Activated CD4-positive, alpha-beta T cell treated with anti-CD3 and anti-CD28 coated beads, Interleukin-2, amount 50 U/mL, for 1 hour (primary cell): ENCODE results near the gene AKT2.
"Not testable (repeated sequence)": the region's sequence is repeated elsewhere in the genome, so short reads cannot be mapped to it uniquely, and the experiment has no call there.

Source experiments
- DNase-seq: peaks from one replicate; pipeline ENCODE4 v3.0.0-alpha.2; 2020

The AKT2 gene

DNA sequence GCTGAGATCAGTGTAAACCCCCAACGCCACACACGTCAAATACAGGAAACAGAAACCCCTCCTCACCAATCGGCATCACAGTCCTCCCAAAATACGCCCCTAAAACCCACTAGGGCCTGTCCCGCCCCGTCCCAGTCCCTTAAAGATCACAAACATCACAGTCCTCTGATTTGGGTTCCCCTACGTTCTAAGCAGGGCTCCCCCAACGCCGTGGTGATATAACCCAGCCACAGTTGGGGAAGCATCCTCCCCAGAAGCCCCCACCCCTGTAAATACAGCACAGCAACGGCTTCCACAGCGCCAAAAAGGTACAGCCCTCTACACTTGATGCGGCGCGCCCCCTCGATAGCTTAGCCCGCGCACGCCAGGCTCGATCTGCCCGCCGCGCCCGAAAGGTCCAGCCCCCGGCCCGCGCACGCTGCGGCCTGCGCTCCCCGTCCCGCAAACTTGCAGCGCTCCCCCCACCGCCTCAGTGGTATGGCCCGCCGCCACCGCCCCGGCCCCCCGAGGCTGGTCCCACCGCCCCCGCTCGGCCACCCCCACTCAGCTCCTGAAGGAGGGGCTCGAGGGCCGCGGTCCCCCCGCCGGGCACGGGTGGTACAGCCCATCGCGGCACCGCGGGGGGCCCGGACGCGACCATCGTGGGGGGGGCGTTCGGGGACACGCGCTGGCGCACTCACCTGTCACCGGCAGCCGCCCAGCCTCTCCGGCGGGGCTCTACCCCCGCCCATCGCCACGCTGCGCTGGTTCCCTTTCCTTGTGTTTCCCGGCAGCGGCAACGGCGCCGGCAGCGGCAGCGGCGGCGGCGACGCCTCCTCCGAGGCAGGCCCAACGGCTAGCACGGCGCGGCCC, at the start of gene AKT2:
TSS of gene AKT2 (minus strand) at position 845 of the 852 bp plus-strand sequence. CDS start 20,078 bp downstream, outside the sequence.
- DNase-seq: peak; percentile 68

DNA sequence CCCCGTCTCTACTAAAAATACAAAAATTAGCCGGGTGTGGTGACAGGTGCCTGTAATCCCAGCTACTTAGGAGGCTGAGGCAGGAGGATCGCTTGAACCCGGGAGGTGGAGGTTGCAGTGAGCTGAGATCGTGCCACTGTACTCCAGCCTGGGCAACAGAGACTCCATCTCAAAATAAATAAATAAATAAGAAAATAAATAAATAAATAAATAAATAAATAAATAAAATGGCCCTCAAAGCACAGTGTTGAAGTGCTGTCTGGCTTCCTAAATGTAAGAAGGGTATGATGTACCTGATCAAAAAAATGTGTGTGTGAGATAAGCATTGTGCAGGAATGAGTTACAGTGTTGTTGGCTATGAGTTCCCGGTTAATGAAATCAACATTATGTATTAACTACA, 47.9 kb upstream of the AKT2 start:
- not testable (repeated sequence) for DNase-seq

DNA sequence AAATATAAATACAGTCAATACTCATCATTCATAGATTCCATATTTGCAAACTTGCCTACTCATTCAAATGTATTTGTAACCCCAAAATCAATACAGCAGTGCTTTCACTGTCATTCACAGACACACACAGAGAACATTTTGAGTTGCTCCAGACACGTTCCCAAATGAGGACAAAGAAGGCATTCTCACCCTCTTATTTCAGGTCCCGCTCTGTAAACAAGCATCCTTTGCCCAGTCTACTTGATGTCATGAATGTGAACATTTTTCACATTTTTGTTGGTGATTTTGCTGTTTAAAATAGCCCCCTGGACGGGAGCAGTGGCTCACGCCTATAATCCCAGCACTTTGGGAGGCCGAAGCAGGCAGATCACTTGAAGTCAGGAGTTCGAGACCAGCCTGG, 47.5 kb upstream of the AKT2 start:
- DNase-seq: no peak

DNA sequence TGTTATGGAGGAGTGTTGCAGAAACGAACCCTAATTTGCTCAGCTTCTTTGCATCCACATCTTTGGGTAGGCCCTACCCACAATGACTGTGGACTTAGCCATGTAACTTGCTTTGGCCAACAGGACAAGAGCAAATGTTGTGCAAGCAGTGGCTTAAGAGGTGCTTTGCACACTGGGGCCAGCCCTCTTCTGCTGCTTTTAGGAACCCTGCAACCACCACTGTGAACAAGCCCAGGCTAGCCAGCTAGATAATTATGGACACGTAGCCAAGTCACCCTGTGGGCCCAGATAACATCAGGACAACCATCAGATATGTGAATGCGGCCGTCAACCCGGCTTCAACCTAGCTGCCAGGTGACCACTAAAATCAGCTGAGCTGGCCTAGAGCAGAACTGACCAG, 45.9 kb upstream of the AKT2 start:
- DNase-seq: no peak

DNA sequence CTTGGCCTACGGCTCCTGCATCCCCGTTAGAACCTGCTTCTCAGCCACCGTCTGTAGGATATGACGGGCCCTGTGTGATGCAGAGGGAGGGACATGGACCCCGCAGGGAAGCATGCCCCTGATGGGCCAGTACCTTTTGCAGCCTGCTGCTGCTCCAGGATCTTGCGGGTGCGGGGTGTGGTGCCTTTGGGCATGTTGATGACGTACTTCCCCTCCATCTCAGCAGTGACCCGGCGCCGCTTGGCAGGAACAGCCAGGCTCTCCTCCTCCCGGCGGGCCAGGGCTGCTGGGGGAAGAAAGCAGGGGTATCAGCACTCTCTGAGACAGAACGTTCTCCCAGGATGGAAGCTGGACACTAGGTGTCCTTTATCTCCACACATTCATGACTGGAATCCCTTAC, 41.1 kb upstream of the AKT2 start:
- no peak for DNase-seq

DNA sequence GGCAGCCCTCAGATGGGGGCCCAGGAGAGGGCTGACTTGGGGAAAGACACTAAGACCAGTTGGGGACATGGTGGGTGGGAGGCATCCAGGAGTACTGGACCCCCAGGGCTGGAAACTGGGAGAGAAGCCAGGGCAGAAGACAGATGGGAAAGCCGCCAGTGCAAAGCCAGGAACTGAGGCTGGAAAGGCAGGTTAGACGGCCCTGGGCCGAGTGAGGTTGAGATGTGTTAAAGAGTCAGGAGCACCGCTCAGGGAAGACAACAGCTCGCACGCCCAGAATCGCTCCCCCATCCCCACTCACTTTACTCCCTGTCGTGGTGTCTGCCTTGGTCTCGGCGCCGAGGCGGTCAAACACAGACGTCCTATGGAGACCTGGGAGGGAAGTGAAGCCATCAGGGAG, 38.6 kb upstream of the AKT2 start:
- DNase-seq: no peak

DNA sequence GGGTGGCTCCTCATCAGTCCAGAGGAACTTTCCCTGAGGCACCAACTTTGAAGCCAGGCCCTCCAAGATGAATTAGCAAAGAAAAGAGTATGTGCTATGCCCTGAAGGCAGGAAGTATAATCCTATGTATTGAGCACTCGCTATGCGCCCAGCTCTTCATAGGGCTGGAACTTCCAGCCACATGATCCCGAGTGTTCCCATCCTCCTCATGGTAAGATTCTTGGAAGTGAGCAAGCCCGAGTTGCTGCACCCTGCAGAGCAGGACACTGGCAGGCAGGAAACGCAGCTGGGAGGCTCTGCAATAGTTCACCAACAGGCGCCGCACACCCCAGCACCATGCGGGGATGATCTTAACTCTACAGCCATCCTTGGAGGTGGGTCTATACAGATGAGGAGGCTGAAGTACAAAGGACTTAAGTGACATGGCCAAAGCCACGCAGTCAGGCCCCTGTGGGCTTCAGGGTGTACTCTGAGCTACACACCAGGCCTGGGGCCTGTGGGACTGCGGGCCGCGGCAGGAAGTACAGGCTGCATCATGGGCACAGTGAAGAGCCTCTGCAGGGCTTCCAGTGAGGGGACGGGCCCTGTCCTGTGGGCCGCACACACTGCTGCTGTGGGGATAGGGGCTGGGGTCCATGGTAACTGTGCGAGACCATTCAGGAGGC, 37.9 kb upstream of the AKT2 start:
- DNase-seq: no peak

DNA sequence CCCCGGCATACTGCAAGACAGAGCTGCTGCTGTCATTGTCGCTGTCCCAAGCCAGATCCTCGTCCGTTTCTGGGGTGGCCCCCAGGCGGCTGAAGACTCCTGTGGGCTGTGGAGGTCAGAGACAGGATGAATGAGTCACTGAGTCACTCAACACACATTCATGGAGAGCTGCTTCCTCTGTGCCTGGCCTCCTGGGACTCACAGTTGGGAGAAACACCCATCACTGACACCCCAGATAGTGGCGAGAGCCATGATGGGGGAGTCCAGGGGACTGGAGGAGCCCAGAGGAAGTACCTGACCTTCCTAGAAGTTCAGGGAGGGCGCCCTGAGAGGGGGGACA, 37.1 kb upstream of the AKT2 start:
- DNase-seq: no peak

DNA sequence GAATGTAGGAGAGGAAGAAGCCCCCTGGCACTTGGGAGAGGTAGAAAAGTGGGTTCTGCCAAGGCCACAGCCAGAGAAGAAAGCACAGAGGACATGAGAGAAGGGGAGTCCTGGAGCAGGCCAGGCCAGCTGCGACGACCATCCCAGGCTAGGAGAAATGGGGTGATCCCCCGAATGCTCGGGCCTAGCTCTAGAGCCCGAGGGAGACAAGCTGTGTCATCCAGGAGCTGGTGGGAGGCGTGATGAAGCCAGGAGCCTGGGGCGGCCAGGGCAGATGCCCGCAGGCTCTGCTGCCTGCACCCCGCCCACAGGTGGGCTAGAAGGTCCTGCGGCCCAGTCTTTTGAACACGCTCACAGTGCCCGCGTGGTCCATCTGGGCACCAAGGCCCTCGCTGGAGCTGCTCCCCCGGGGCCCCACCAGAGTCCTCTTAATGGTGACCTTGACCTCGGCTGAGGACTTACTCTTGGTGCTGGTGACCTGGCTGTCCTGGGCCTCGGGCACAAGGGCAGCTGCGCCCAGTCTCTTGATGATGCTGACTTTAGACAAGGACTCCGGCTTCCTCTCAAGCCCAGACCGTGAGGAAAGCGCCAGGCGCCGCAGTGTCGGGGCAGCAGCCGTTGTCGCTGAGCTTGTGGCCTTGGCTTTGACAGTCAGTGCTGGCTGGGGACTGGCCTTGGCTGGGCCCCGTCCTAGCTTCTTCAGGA, 36.6 kb upstream of the AKT2 start:
- DNase-seq: no peak

DNA sequence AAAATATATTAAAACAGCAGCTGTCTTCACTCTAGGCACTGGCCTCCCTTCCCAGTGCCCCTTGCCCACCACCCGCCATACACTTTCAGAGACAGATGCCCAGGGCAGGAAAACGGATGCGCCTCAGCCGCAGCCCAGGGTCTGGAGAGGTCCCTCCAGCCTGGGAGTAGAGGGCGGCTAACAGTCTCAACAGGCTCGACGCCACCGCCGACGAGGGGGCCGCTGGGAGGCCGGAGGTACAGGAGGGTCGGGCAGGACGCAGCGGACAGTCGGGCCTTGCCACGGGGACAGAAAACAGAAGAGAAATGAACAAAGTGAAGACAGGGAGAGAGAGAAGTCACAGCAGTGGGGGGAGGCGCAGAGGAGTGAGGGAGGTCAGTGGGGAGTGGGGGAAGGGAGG, 35.9 kb upstream of the AKT2 start:
- no peak for DNase-seq

DNA sequence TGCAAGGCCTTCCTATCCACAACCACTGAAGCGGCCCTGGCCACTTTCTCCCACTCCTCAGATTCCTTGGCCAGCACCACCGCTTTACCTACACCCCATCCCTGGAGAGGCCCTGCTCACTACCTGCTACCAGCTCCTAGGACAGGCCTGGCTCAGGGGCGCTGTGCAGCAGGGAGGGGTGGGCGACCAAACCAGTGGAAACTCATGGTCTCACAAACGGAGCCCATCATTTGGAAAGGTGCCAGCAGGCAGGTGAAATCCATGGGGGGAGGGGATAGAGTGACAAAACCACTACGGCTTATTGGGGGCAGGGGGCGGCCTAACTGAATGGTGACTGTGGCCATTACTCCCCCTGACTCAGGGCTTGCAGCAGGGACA, 35.4 kb upstream of the AKT2 start:
- no peak for DNase-seq

DNA sequence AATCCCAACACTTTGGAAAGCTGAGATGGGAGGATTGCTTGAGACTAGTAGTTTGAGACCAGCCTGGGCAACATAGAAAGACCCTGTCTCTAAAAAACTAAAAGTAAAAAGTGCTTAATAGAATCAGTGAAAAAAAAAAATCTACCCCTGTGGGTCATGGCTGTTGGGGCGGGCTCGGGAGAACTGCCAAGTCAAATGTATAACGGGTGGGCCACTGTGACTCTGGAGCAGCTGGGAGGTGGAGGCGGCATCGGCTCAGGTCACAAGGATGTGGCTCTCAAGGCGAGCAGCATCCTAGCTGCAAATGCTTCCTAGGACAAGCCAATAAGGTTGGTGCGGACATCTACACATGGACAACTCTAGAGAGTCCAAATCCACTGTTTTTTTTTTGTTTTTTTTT, 32.2 kb upstream of the AKT2 start:
- no peak for DNase-seq

DNA sequence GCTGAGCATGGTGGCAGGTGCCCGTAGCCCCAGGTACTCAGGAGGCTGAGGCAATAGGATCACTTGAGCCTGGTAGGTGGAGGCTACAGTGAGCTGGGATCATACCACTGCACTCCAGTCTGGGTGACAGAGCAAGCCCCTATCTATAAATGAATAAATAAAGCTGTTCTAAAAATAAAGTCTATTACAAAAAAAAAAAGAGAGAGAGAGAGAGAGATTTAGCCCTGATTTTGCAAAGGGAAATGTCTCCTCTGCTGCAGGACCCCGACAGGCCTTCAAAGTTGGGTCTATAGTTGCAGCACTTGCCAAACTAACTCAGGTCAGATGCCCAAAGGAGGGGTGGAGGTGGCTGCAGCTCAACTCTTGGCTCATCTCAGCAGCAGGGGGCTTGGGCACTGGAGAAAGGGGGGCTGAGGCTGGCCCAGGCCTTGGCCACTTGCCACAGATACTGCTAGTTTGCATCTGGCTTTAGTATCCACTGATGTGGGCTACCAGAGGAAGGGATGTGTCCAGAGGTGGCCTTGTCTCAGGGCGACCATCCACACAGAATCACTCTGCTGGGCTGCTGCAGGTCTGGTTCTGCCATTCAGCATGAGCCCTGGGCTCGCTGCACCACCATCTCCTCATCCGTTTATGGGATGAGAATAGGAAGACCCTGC, 30.8 kb upstream of the AKT2 start:
- DNase-seq: no peak

DNA sequence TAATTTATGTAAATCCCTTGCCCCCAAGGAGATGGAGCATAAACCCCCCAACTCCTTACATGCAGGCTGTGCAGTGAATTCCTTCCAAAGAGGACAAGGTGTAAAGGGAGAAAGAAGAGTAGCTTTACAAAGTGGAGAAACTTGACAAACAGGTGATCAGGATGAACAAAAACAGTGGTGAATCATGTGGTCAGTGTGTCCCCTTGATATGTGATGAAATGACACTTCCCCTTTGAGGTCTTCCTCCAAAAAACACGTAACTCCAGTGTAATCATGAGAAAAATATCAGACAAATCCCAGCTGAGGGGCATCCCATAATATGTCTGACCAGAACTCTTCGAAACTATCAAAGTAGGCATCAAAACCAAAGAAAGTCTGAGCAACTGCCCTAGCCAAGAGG, 29.5 kb upstream of the AKT2 start:
- no peak for DNase-seq

DNA sequence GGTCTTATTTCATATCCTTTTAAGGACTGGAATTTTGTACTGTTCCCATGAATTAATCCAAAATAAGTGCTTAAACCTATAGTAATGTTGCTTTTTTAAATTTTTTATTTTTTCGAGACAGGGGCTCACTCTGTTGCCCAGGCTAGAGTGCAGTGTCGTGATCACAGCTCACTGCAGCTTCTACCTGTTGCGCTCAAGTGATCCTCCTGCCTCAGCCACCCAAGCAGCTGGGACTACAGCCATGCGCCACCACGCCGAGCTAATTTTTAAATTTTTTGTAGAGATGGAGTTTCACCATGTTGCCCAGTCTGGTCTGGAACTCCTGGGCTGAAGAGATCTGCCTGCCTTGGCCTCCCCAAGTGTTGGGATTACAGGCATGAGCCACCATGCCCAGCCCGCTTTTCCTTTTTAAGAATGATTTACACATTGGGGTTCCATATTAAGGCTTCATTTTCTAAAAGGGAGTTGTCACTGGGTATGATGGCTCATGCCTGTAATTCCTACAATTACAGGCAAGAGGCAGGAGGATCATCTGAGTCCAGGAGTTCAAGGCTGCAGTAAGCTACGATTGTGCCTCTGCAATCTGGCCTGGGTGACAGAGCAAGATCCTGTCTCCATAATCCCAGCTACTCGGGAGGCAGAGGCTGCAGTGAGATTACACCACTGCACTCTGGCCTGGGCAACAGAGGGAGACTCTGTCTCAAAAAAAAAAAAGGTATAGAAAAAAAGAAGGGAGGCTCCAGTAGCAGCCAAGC, 28.3 kb upstream of the AKT2 start:
- DNase-seq: no peak

DNA sequence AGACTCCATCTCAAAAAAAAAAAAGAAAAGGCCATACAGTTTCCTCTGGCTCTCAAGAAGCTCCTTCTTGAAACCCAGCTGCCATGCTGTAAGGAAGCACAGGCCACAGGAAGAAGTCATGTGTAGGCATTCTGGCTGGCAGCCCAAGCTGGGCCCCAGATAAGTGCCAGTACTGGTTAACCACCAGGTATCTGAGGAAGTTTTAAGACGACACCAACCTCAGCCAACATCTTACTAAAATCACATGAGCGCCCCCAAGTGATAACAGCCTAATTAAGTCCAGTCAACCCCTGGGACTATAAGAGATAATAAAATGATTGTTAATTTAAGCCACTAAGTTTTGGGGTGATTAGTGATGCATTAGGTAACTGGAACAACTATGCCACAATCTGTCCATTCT, 27.4 kb upstream of the AKT2 start:
- no peak for DNase-seq

DNA sequence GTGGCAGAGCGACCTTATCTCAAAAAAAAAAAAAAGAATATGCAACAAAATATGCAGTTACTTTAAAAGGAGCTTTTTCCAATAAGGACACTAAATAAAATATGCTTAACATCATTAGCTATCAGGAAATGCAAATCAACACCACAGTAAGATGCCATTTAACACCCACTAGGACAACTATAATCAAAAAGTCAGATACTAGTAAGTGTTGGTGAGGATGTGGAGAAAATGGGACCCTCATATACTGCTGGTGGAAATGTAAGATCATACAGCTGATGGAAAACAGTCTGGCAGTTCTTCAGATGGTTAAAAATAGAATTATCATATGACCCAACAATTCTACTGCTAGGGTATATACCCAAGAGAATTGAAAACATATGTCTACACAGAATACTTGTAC, 24.5 kb upstream of the AKT2 start:
- DNase-seq: no peak

DNA sequence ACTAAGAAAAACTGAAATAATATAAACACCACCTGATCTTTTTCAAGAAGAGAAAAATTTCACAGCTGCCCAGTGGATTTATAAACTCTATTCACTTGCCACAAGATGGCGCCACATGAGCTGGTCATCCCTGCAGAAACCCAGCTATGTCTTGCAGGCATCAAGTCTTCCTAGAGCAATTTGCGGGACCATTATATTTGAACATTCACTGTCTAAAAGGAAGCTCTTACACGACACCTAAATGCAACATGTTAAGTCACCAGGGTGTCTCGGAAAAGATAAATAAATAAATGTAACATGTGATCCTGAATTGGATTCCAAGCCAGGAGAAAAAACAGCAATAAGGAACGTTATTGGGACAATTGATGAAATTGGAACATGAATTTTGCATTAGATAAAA, 20.3 kb upstream of the AKT2 start:
- DNase-seq: peak; percentile 73

DNA sequence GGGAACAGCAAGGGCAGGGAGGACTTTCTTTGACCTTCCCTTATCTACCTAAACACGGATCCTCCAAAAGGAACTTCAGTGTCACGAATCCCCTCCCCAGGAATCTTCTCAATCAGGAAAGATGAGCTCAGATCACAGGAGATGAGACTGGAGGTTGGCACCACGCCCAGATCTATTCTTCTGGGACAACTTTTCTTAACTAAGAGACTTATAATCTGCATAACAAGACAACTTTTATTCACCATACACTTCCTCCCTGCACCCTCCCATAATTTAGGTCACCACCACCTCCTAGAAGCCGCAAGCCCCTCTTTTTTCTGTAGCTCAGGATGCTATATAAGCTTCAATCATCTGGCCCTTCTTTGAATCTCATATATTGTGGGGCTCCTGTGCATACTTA, 19.2 kb upstream of the AKT2 start:
- DNase-seq: no peak

DNA sequence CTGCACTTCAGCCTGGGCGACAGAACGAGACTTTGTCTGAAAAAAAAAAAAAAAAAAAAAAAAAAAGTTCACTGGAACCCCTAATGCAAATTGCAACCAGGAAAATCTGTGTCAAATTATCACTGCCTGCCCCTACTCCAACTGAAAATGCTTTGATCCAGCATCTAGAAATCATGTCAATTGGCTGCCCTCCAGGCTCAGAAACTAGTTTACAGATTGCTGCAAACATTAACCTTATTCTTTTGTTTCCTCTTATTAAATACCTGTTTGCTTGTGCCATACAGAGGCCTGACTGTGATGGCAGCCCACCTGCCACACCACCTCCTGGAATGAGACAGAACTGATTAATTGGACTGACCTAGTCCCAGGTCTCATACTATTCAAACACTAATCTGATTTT, 18.6 kb upstream of the AKT2 start:
- DNase-seq: no peak

DNA sequence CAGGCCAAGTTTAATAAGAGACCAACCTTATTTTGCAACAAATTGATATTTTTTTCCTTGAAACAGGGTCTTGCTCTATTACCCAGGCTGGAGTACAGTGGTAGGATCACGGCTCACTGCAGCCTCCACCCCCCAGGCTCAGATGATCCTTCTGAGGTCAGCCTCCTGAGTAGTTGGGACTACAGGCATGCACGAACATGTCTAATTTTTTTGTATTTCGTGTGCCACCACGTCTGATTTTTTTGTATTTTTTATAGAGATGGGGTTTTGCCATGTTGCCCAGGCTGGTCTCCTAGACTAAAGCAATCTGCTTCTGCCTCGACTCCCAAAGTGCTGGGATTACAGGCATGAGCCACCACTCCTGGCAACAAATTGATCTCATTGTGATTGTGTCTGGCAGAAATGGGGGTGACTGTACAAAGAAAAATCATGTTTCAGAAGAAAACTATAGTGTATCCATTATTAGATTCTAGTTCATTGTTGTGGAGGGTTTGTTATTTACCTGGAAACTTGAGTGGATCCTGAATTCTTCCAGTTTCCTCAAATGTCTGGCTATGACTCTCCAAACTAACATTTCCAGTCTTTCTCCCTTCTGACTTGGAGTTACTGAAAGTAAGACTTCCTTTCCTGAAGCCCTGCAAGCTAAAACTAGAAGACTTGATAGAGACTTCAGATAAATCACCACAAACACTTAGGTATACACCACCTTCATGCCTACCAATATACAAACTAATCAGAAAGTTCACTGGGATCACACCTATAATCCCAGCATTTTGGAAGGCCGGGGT, 17.3 kb upstream of the AKT2 start:
- no peak for DNase-seq

DNA sequence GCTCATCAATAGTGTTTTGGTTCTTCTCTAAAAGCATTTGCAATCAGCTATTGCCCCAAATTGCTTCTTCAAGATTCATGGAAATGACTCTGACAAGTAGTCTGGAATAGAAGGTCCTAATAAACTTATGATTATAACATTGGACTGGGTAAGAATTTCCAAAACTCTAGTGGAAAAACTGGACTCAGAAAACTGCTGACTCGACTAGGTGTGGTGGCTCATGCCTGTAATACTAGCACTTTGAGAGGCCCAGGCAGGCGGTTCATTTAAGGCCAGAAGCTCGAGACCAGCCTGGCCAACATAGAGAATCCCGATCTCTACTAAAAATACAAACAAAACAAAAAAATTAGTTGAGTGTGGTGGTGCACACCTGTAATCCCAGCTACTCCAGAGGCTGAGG, 15.5 kb upstream of the AKT2 start:
- DNase-seq: no peak
